ENCODE results near the gene TTC9B.

DNA sequence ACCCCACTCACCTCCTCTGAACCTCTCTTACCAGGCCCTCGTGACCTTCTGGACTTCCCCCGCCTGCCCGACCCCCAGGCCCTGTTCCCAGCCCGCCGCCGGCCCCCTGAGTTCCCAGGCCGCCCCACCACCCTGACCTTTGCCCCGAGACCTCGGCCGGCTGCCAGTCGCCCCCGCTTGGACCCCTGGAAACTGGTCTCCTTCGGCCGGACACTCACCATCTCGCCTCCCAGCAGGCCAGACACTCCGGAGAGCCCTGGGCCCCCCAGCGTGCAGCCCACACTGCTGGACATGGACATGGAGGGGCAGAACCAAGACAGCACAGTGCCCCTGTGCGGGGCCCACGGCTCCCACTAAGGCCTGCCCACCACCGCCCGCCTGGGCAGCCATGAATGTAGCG lies 3.2 kb downstream of the TTC9B start:
- TF ChIP-seq, protein P1, sequence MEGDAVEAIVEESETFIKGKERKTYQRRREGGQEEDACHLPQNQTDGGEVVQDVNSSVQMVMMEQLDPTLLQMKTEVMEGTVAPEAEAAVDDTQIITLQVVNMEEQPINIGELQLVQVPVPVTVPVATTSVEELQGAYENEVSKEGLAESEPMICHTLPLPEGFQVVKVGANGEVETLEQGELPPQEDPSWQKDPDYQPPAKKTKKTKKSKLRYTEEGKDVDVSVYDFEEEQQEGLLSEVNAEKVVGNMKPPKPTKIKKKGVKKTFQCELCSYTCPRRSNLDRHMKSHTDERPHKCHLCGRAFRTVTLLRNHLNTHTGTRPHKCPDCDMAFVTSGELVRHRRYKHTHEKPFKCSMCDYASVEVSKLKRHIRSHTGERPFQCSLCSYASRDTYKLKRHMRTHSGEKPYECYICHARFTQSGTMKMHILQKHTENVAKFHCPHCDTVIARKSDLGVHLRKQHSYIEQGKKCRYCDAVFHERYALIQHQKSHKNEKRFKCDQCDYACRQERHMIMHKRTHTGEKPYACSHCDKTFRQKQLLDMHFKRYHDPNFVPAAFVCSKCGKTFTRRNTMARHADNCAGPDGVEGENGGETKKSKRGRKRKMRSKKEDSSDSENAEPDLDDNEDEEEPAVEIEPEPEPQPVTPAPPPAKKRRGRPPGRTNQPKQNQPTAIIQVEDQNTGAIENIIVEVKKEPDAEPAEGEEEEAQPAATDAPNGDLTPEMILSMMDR (IDR thresholded peaks at IDR 0.05; ENCODE audit: low read depth, low read length), result no peak
- TF ChIP-seq POLR2A (IDR thresholded peaks at IDR 0.05; ENCODE audit: extremely low read depth, insufficient read length), result no peak
- TF ChIP-seq, protein P2, sequence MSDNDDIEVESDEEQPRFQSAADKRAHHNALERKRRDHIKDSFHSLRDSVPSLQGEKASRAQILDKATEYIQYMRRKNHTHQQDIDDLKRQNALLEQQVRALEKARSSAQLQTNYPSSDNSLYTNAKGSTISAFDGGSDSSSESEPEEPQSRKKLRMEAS (IDR thresholded peaks at IDR 0.05; ENCODE audit: low read depth, low read length), result no peak
